ENCODE results near the gene RLN3.
"Not testable (repeated sequence)": the region's sequence is repeated elsewhere in the genome, so short reads cannot be mapped to it uniquely, and the experiment has no call there.

Gene RLN3

DNA sequence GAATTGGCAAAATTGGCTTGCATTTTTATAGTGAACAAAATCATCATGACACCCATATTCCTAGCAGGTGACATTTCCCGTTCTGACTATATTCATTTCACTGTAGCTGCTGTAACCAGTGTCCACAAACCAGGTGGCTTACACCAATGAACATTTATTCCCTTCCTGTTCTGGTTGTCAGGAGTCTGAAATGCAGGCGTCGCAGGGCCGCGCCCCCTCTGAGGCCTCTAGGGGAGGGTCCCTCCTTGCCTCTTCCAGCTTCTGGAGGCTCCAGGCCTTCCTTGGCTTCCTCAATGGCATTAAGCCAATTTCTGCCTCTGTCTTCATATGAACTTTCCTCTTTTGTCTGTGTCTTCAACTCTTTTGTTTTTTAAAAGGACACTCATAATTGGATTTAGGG is 6.5 kb upstream of the RLN3 start:
- peaks cover 5% of the 10 kb centered on the region for H3K27me3 Mint-ChIP-seq (ENCODE audit: low read depth, poor library complexity)
- peak; percentile 31 for DNase-seq
- peak overlapping the region; percentile 71 for H3K27ac Mint-ChIP-seq
- H3K4me3 Mint-ChIP-seq = no peak overlapping the region
- H3K36me3 Mint-ChIP-seq (ENCODE audit: low read depth) = no peaks in the 10 kb centered on the region
- H3K4me1 Mint-ChIP-seq = peaks cover 17% of the 10 kb centered on the region
- no peak for TF ChIP-seq CTCF (IDR thresholded peaks at IDR 0.05)
- no peaks in the 10 kb centered on the region for H3K9me3 Mint-ChIP-seq

DNA sequence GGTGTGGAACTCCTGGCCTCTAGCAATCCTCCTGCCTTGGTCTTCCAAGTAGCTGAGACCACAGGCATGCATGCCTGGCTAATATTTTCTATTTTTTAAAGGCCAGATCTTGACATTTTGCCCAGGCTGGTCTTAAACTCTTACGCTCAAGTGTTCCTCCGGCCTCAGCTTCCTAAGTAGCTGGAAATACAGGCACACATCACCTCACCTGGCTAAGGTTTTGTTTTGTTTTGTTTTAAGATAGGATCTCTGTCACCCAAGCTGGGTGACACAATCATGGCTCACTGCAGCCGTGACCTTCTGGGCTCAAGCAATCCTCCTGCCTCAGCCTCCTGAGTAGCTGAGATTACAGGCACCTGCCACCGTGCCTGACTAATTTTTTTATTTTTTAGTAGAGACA is 5.5 kb upstream of the RLN3 start:
- DNase-seq = no peak
- Mint-ChIP-seq H3K9me3 (no peaks in the 10 kb centered on the region), H3K36me3 (ENCODE audit: low read depth) (no peaks in the 10 kb centered on the region), H3K27me3 (ENCODE audit: low read depth, poor library complexity) (peaks cover 7% of the 10 kb centered on the region), H3K27ac (peak overlapping the region; percentile 54), H3K4me3 (no peak overlapping the region), H3K4me1 (peaks cover 17% of the 10 kb centered on the region)
- no peak for TF ChIP-seq CTCF (IDR thresholded peaks at IDR 0.05)

- Mint-ChIP-seq H3K9me3 (no peaks in the 10 kb centered on the region), H3K36me3 (ENCODE audit: low read depth) (no peaks in the 10 kb centered on the region), H3K27me3 (ENCODE audit: low read depth, poor library complexity) (peaks cover 10% of the 10 kb centered on the region), H3K4me1 (peaks cover 21% of the 10 kb centered on the region), H3K27ac (peak overlapping the region; percentile 37), H3K4me3 (no peak overlapping the region)
- TF ChIP-seq CTCF (IDR thresholded peaks at IDR 0.05) = peak; percentile 55
- peak; percentile 58 for DNase-seq
These were observed 4.3 kb upstream of the RLN3 start for GRCh38 chr19:14023404-14024235.

- not testable (repeated sequence) for H3K9me3 Mint-ChIP-seq; H3K4me3 Mint-ChIP-seq; H3K36me3 Mint-ChIP-seq (ENCODE audit: low read depth); H3K27ac Mint-ChIP-seq; DNase-seq
- Mint-ChIP-seq H3K27me3 (ENCODE audit: low read depth, poor library complexity) (peaks cover 33% of the 10 kb centered on the region), H3K4me1 (peaks cover 24% of the 10 kb centered on the region)
These were observed 1.2 kb upstream of the RLN3 start for GRCh38 chr19:14026652-14027192.

DNA sequence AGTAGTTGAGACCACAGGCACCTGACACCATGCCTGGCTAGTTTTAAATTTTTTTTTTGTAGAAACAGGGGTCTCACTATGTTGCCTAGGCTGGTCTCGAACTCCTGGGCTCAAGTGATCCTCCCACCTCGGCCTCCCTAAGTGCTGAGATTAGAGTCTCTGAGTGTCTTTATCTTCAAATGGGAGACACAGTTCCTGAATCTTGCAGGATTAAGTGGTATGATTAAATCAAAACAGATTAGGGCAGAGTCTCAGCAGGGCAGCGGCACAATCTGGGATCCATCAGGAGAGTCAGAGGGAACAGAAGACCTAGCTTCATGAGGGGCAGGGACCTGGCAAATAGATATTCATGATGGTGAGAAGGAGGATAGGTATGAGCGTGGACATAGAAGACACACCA is 953 bp downstream of the RLN3 start:
- no peak for TF ChIP-seq CTCF (IDR thresholded peaks at IDR 0.05)
- Mint-ChIP-seq H3K4me1 (peaks cover 11% of the 10 kb centered on the region), H3K4me3 (no peak overlapping the region), H3K27me3 (ENCODE audit: low read depth, poor library complexity) (peaks cover 34% of the 10 kb centered on the region), H3K9me3 (no peaks in the 10 kb centered on the region), H3K27ac (no peak overlapping the region), H3K36me3 (ENCODE audit: low read depth) (no peaks in the 10 kb centered on the region)
- DNase-seq = no peak

GRCh38 chr19:14030997-14031718 is 3.2 kb downstream of the RLN3 start:
- no peak for DNase-seq
- Mint-ChIP-seq H3K27ac (no peak overlapping the region), H3K4me1 (peaks cover 10% of the 10 kb centered on the region), H3K4me3 (peak overlapping the region; percentile 82), H3K27me3 (ENCODE audit: low read depth, poor library complexity) (peaks cover 34% of the 10 kb centered on the region), H3K9me3 (no peaks in the 10 kb centered on the region), H3K36me3 (ENCODE audit: low read depth) (no peaks in the 10 kb centered on the region)
- no peak for TF ChIP-seq CTCF (IDR thresholded peaks at IDR 0.05)
